ENCODE measurements around the gene TMEM223. TPM values are rescaled to one million over a fixed set of nuclear protein-coding genes. Genes with fewer than 3 reads are reported as not detected.

TMEM223 gene
- polyA plus RNA-seq, 6 donors from 2014 or later = 28.9 to 52.5 (median 45.3) TPM

DNA sequence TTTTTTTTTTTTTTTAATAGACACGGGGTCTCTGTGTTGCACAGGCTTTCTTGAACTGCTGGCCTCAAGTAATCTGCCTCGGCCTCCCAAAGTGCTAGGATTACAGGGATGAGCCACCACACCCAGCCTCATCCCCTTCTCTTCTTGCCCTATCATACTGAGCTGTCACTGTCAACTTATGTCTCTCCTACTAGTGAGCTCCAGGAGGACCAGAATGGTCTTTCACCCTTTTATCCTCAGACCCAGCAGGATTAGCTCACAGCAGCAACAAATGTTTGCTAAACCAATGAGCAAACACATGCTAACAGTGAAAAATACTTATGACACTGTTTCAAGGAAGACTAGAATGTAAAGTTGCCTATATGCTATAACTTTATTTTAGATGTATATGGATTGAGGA, 19.9 kb upstream of the TMEM223 start:
- Mint-ChIP-seq H3K27me3 (no peaks in the 10 kb centered on the region), H3K9me3 (no peaks in the 10 kb centered on the region), H3K36me3 (no peaks in the 10 kb centered on the region), H3K27ac (peak overlapping the region in 2 of 6 donors; percentile 32 to 34), H3K4me1 (peaks cover 0 to 10% (median 3%) of the 10 kb centered on the region in 3 donors), H3K4me3 (peak overlapping the region in 2 of 8 donors; percentile 37 to 54)
- ATAC-seq (ENCODE audit: low read depth in 2 of 2) (no peak), DNase-seq (no peak)

DNA sequence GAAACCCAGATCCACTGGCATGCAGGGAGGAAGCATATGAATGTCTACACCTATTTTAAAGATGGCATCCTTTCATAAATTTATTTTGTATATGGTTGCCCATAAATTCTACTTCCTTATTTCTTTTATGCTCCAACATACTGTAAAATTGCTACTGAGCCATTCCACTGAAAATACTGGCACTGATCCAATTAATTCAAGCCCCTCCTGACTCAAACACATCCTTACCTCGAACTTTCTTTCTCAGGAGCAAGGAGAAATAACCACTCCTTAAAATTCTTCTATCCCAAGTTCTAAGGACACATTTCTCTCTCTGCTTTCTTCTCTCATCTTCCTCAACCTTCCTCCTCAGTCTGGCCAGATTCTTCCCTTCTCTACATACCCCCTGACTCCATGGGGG, 18.9 kb upstream of the TMEM223 start:
- Mint-ChIP-seq H3K4me1 (peaks cover 0 to 13% (median 10%) of the 10 kb centered on the region in 3 donors), H3K36me3 (no peaks in the 10 kb centered on the region), H3K27ac (peak overlapping the region in 3 of 6 donors; percentile 3 to 87 (median 34)), H3K4me3 (peak overlapping the region in 2 of 8 donors; percentile 54 to 57), H3K9me3 (no peaks in the 10 kb centered on the region), H3K27me3 (no peaks in the 10 kb centered on the region)
- DNase-seq (no peak), ATAC-seq (ENCODE audit: low read depth in 2 of 2) (no peak)

DNA sequence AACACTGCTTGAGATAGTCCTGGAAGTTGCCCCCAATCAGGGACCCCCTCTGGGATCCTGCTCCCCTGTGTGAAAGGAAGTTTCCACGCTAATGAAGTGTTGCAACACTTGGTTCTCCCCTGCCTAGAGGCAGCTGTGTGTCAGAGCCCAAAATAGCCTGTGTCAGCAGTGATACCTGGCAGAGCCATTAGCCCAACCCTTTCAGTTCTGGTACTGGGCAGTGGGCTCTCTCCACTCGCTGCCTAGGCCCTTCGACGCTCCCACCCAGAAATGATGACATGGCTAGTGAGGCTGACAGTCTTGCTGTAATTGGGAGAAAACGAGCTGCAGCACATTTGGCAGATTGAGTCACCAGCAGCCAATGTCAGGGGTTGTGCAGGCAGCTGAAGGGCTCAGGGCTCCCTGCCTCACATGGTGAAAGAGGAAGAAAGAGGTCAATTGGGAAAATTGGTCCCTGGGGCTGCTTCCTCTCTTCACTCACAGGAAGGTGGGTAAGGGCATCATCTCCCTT, 14.9 kb upstream of the TMEM223 start:
- Mint-ChIP-seq H3K27me3 (no peaks in the 10 kb centered on the region), H3K9me3 (peaks cover 0 to 2% (median 0%) of the 10 kb centered on the region in 7 donors), H3K27ac (peak overlapping the region in 1 of 6 donors; percentile 96), H3K4me1 (peaks cover 17 to 30% (median 29%) of the 10 kb centered on the region in 3 donors), H3K36me3 (peaks cover 0 to 5% of the 10 kb centered on the region in 2 donors), H3K4me3 (peak overlapping the region; percentile 26 to 100 (median 70))
- ATAC-seq (ENCODE audit: low read depth in 2 of 2) (no peak), DNase-seq (no peak)

GRCh38 chr11:62805961-62806441, 14.2 kb upstream of the TMEM223 start:
- peaks cover 0 to 9% of the 10 kb centered on the region in 2 donors for H3K36me3 Mint-ChIP-seq
- H3K9me3 Mint-ChIP-seq = peaks cover 0 to 2% (median 0%) of the 10 kb centered on the region in 7 donors
- peaks cover 17 to 31% (median 23%) of the 10 kb centered on the region in 3 donors for H3K4me1 Mint-ChIP-seq
- DNase-seq (no peak), ATAC-seq (ENCODE audit: low read depth in 2 of 2) (no peak)
- peak overlapping the region; percentile 89 to 100 (median 98) for H3K4me3 Mint-ChIP-seq
- peak overlapping the region in 4 of 6 donors; percentile 11 to 98 (median 74) for H3K27ac Mint-ChIP-seq
- H3K27me3 Mint-ChIP-seq = no peaks in the 10 kb centered on the region

DNA sequence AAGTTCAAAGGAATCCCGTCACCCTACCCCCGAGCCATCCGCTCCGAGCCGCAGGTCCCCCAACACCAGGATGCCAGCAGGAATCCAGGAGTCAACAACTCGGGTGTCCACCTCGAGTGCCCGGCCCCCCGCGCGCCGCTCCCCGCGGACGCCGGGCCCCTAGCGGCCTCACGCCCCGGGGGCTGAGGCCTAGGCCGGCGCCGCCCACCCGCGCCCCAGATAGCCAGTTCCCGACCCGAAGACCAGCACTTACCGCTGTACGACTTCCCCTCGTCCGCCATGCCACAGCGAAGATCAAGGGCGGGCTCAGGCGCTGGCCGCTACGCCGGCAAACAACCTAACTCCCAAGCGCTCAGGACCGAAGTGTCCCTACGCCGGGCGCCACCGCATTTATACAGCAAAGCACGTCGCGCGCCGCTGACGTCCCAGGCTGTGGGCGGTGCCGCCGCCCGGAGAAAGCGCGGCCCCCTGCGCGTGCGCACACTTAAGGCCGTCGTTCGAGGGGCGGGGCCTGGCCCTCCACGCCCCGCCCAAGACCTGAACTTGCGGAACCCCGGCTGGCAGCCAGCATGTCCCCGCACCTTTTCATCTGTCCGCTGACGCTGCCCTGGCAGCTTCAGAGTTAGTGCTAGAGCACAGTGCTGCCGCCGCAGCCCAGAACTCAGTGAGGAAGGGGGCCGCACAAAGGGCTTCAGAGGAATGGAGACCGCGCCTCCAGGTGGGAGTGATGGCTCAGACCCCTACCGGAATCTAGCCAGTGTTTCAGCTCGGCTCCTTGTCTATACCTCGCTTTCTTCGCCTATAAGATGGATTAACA, 13.5 kb upstream of the TMEM223 start, which contains the start of gene NXF1:
Gene NXF1 (minus strand): TSS at position 365 of the 817 bp plus-strand sequence. CDS start 84 bp downstream, at position 281.
- peak within 1 kb of the TSS; percentile 89 to 100 (median 98) for H3K4me3 Mint-ChIP-seq
- H3K4me1 Mint-ChIP-seq = peaks cover 17 to 31% (median 19%) of the 10 kb centered on the region in 3 donors
- H3K9me3 Mint-ChIP-seq = peaks cover 0 to 2% (median 0%) of the 10 kb centered on the region in 7 donors
- no peaks in the 10 kb centered on the region for H3K27me3 Mint-ChIP-seq
- DNase-seq (peak; percentile 98), ATAC-seq (ENCODE audit: low read depth in 2 of 2) (peak; percentile 87 to 88)
- H3K36me3 Mint-ChIP-seq = peaks cover 0 to 9% of the 10 kb centered on the region in 2 donors
- peak within 1 kb of the TSS; percentile 96 to 100 (median 98) for H3K27ac Mint-ChIP-seq

- H3K27ac Mint-ChIP-seq = peak overlapping the region; percentile 87 to 98 (median 94)
- H3K4me1 Mint-ChIP-seq = peaks cover 21 to 34% (median 24%) of the 10 kb centered on the region in 3 donors
- DNase-seq (no peak), ATAC-seq (ENCODE audit: low read depth in 2 of 2) (peak; percentile 6 to 8)
- H3K4me3 Mint-ChIP-seq = peak overlapping the region; percentile 89 to 100 (median 98)
- H3K27me3 Mint-ChIP-seq = no peaks in the 10 kb centered on the region
- peaks cover 4 to 17% of the 10 kb centered on the region in 2 donors for H3K36me3 Mint-ChIP-seq
- H3K9me3 Mint-ChIP-seq = peaks cover 0 to 2% (median 0%) of the 10 kb centered on the region in 7 donors
These were observed 12.7 kb upstream of the TMEM223 start for GRCh38 chr11:62804310-62805075.

- DNase-seq (no peak), ATAC-seq (ENCODE audit: low read depth in 2 of 2) (no peak)
- Mint-ChIP-seq H3K36me3 (peaks cover 10 to 29% of the 10 kb centered on the region in 2 donors), H3K9me3 (peaks cover 0 to 2% (median 0%) of the 10 kb centered on the region in 7 donors), H3K27me3 (no peaks in the 10 kb centered on the region), H3K4me3 (peak overlapping the region in 2 of 8 donors; percentile 57 to 59), H3K27ac (peak overlapping the region in 1 of 6 donors; percentile 39), H3K4me1 (peaks cover 26 to 30% (median 26%) of the 10 kb centered on the region in 3 donors)
These were observed 9.3 kb upstream of the TMEM223 start for GRCh38 chr11:62801071-62801470.

GRCh38 chr11:62799486-62799885, 7.7 kb upstream of the TMEM223 start:
- no peaks in the 10 kb centered on the region for H3K27me3 Mint-ChIP-seq
- no peaks in the 10 kb centered on the region for H3K9me3 Mint-ChIP-seq
- peak overlapping the region in 1 of 8 donors; percentile 57 for H3K4me3 Mint-ChIP-seq
- ATAC-seq (ENCODE audit: low read depth in 2 of 2) = no peak
- H3K4me1 Mint-ChIP-seq = peaks cover 14 to 20% (median 18%) of the 10 kb centered on the region in 3 donors
- DNase-seq = no peak
- H3K27ac Mint-ChIP-seq = peak overlapping the region in 1 of 6 donors; percentile 15
- peaks cover 13 to 37% of the 10 kb centered on the region in 2 donors for H3K36me3 Mint-ChIP-seq

- Mint-ChIP-seq H3K4me3 (peak overlapping the region in 1 of 8 donors; percentile 36), H3K36me3 (peaks cover 13 to 33% of the 10 kb centered on the region in 2 donors), H3K4me1 (peaks cover 13 to 30% (median 17%) of the 10 kb centered on the region in 3 donors), H3K27me3 (no peaks in the 10 kb centered on the region), H3K27ac (peak overlapping the region in 2 of 6 donors; percentile 23 to 74), H3K9me3 (no peaks in the 10 kb centered on the region)
- no peak for ATAC-seq (ENCODE audit: low read depth in 2 of 2)
- no peak for DNase-seq
These were observed 4.5 kb upstream of the TMEM223 start for GRCh38 chr11:62796281-62796680.

- no peaks in the 10 kb centered on the region for H3K27me3 Mint-ChIP-seq
- H3K4me3 Mint-ChIP-seq = peak overlapping the region in 2 of 8 donors; percentile 34 to 48
These were observed 2.5 kb upstream of the TMEM223 start for GRCh38 chr11:62794201-62794775.

DNA sequence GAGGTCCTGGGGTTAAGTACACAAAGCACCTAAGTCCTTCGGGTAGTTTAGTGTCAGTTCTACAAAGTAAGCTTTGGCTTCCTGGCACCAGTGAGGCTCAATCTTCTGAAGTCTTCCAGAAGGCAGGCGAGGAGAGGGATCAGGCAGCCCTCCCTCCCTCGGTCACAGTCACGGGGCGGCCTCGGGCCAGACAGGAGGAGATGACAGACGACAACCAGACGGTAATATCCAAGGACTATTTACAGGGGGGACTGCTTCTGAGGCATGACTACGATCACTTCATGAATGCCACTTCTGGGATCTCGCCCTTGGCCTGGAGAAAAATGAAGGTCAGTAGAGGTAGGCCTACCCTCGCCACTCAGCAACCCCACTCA, 383 bp upstream of the TMEM223 start:
- DNase-seq = no peak
- no peak for ATAC-seq (ENCODE audit: low read depth in 2 of 2)
- H3K27me3 Mint-ChIP-seq = no peaks in the 10 kb centered on the region
- H3K4me3 Mint-ChIP-seq = peak overlapping the region; percentile 84 to 97 (median 92)
- peak overlapping the region; percentile 76 to 97 (median 90) for H3K27ac Mint-ChIP-seq
- peaks cover 5 to 16% of the 10 kb centered on the region in 2 donors for H3K36me3 Mint-ChIP-seq
- no peaks in the 10 kb centered on the region for H3K9me3 Mint-ChIP-seq
- peaks cover 30 to 48% (median 47%) of the 10 kb centered on the region in 3 donors for H3K4me1 Mint-ChIP-seq

More at GRCh38 chr11:62794201-62794775, 2.5 kb upstream of the TMEM223 start:
- Mint-ChIP-seq H3K4me1 (peaks cover 28 to 45% (median 30%) of the 10 kb centered on the region in 3 donors), H3K36me3 (peaks cover 9 to 24% of the 10 kb centered on the region in 2 donors), H3K27ac (peak overlapping the region in 1 of 6 donors; percentile 48), H3K9me3 (no peaks in the 10 kb centered on the region)
- ATAC-seq (ENCODE audit: low read depth in 2 of 2) = no peak
- no peak for DNase-seq

DNA sequence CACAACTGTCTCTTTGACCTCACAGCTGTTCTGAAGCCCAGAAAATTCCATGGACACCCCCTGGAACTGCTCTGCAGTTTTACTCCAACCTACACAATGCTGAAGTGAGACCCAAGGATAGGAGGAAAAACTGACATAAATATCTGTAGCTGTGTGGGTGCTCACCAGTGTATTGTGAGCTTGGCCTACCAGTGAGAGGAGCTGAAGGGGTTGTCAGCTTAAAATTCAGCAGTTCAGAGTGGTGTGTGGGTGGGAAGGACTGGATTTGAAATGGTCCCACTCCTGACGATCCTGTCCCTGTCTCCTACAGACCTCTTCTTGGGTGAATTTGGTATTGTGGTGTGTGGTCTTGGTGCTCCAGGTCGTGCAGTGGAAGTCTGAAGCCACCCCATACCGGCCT, 2.2 kb downstream of the TMEM223 start:
- no peak for DNase-seq
- H3K9me3 Mint-ChIP-seq = no peaks in the 10 kb centered on the region
- peak overlapping the region in 7 of 8 donors; percentile 67 to 97 (median 93) for H3K4me3 Mint-ChIP-seq
- no peak for ATAC-seq (ENCODE audit: low read depth in 2 of 2)
- H3K4me1 Mint-ChIP-seq = peaks cover 37 to 58% (median 57%) of the 10 kb centered on the region in 3 donors
- peaks cover 0 to 6% of the 10 kb centered on the region in 2 donors for H3K36me3 Mint-ChIP-seq
- H3K27me3 Mint-ChIP-seq = no peaks in the 10 kb centered on the region
- peak overlapping the region in 3 of 6 donors; percentile 66 to 97 (median 88) for H3K27ac Mint-ChIP-seq

All from naive B cell (primary cell).